Measurements from ENCODE around the gene CYB5A. TPM values are rescaled to one million over a fixed set of nuclear protein-coding genes. Genes with fewer than 3 reads are reported as not detected.

The CYB5A gene
- total and polyA plus RNA-seq, 2 experiments from 2014 or later: 273 to 457 TPM

GRCh38 chr18:74225193-74225840 lies 66.4 kb downstream of the CYB5A start:
- H3K4me1 ChIP-seq (ENCODE audit: insufficient read depth): peaks cover 16% of the 10 kb centered on the region
- H3K27me3 ChIP-seq: no peaks in the 10 kb centered on the region
- peak; percentile 70 for DNase-seq (ENCODE audit: low spot score)
- H4K20me1 ChIP-seq (ENCODE audit: insufficient read depth, poor library complexity, severe bottlenecking): no peaks in the 10 kb centered on the region
- peak overlapping the region; percentile 20 for H3K27ac ChIP-seq
- no peaks in the 10 kb centered on the region for H3K9me3 ChIP-seq (ENCODE audit: low read depth)
- WGBS (ENCODE audit: low lambda C conversion rate, missing lambda C conversion rate): 13% methylated on average over 5 of the region's 5 CpGs
- H3K79me2 ChIP-seq: no peaks in the 10 kb centered on the region
- no peak overlapping the region for H3K4me3 ChIP-seq
- H3K4me2 ChIP-seq: peak overlapping the region; percentile 20
- no peak overlapping the region for H2AFZ ChIP-seq
- no peak for TF ChIP-seq EZH2phosphoT487 (IDR thresholded peaks at IDR 0.05; ENCODE audit: low read depth, severe bottlenecking, unreplicated experiment)
- TF ChIP-seq, protein P1, sequence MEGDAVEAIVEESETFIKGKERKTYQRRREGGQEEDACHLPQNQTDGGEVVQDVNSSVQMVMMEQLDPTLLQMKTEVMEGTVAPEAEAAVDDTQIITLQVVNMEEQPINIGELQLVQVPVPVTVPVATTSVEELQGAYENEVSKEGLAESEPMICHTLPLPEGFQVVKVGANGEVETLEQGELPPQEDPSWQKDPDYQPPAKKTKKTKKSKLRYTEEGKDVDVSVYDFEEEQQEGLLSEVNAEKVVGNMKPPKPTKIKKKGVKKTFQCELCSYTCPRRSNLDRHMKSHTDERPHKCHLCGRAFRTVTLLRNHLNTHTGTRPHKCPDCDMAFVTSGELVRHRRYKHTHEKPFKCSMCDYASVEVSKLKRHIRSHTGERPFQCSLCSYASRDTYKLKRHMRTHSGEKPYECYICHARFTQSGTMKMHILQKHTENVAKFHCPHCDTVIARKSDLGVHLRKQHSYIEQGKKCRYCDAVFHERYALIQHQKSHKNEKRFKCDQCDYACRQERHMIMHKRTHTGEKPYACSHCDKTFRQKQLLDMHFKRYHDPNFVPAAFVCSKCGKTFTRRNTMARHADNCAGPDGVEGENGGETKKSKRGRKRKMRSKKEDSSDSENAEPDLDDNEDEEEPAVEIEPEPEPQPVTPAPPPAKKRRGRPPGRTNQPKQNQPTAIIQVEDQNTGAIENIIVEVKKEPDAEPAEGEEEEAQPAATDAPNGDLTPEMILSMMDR (IDR thresholded peaks at IDR 0.05; ENCODE audit: poor library complexity): no peak
- TF ChIP-seq EZH2 (IDR thresholded peaks at IDR 0.05; ENCODE audit: borderline replicate concordance): no peak
- H3K36me3 ChIP-seq (replicated peaks; ENCODE audit: insufficient read depth, low read depth): no peaks in the 10 kb centered on the region
- H3K9me2 ChIP-seq (replicated peaks; ENCODE audit: insufficient read depth): no peaks in the 10 kb centered on the region

GRCh38 chr18:74222710-74223494 lies 68.9 kb downstream of the CYB5A start:
- H3K4me2 ChIP-seq: no peak overlapping the region
- no peak for DNase-seq (ENCODE audit: low spot score)
- no peaks in the 10 kb centered on the region for H3K27me3 ChIP-seq
- no peaks in the 10 kb centered on the region for H3K9me3 ChIP-seq (ENCODE audit: low read depth)
- WGBS (ENCODE audit: low lambda C conversion rate, missing lambda C conversion rate): 89% methylated on average over 7 of the region's 7 CpGs
- TF ChIP-seq EZH2phosphoT487 (IDR thresholded peaks at IDR 0.05; ENCODE audit: low read depth, severe bottlenecking, unreplicated experiment) (no peak), EZH2 (IDR thresholded peaks at IDR 0.05; ENCODE audit: borderline replicate concordance) (no peak)
- TF ChIP-seq, protein P1 (IDR thresholded peaks at IDR 0.05; ENCODE audit: poor library complexity): no peak
- no peak overlapping the region for H3K4me3 ChIP-seq
- H3K9me2 ChIP-seq (replicated peaks; ENCODE audit: insufficient read depth): no peaks in the 10 kb centered on the region
- H3K4me1 ChIP-seq (ENCODE audit: insufficient read depth): peaks cover 16% of the 10 kb centered on the region
- H4K20me1 ChIP-seq (ENCODE audit: insufficient read depth, poor library complexity, severe bottlenecking): no peaks in the 10 kb centered on the region
- no peaks in the 10 kb centered on the region for H3K36me3 ChIP-seq (replicated peaks; ENCODE audit: insufficient read depth, low read depth)
- no peak overlapping the region for H3K27ac ChIP-seq
- no peaks in the 10 kb centered on the region for H3K79me2 ChIP-seq
- H2AFZ ChIP-seq: no peak overlapping the region

DNA sequence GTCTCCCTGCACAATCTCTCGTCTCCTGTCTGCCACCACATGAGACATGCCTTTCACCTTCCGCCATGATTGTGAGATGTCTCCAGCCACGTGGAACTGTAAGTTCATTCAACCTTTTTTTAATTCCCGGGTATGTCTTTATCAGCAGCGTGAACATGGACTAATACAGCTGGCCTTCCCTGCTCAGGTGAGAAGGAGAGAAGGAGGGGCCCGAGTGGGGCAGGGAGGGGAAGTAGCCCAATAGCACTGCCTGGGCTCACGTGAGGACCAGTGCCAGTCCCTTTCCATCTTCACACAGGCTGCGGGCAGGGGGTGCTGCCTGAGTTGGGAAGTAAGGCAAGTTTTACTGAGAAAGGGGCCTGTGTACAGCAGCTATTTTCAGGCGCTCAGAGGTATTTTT lies 70.7 kb downstream of the CYB5A start:
- H3K9me3 ChIP-seq (ENCODE audit: low read depth): no peaks in the 10 kb centered on the region
- no peak overlapping the region for H3K27ac ChIP-seq
- H3K4me2 ChIP-seq: no peak overlapping the region
- WGBS (ENCODE audit: low lambda C conversion rate, missing lambda C conversion rate): 96% methylated on average over 9 of the region's 9 CpGs
- H3K79me2 ChIP-seq: no peaks in the 10 kb centered on the region
- H3K27me3 ChIP-seq: no peaks in the 10 kb centered on the region
- no peak overlapping the region for H2AFZ ChIP-seq
- no peaks in the 10 kb centered on the region for H3K36me3 ChIP-seq (replicated peaks; ENCODE audit: insufficient read depth, low read depth)
- TF ChIP-seq EZH2 (IDR thresholded peaks at IDR 0.05; ENCODE audit: borderline replicate concordance) (no peak), EZH2phosphoT487 (IDR thresholded peaks at IDR 0.05; ENCODE audit: low read depth, severe bottlenecking, unreplicated experiment) (no peak)
- TF ChIP-seq, protein P1 (IDR thresholded peaks at IDR 0.05; ENCODE audit: poor library complexity): no peak
- H3K4me3 ChIP-seq: no peak overlapping the region
- DNase-seq (ENCODE audit: low spot score): no peak
- no peaks in the 10 kb centered on the region for H3K9me2 ChIP-seq (replicated peaks; ENCODE audit: insufficient read depth)
- no peaks in the 10 kb centered on the region for H4K20me1 ChIP-seq (ENCODE audit: insufficient read depth, poor library complexity, severe bottlenecking)
- peaks cover 9% of the 10 kb centered on the region for H3K4me1 ChIP-seq (ENCODE audit: insufficient read depth)

All from hepatocyte (in vitro differentiated cells).